Endothelial cell of umbilical vein (primary cell): Measurements from ENCODE around the gene BBX.

Experiments used
- EZH2 ChIP-seq: IDR thresholded peaks from 2 replicates; pipeline ENCODE4 v1.6.1; 2012; ENCODE audit warnings: borderline replicate concordance, low read depth, mild to moderate bottlenecking, moderate library complexity, low read length, inconsistent platforms; ENCODE audit not compliant: severe bottlenecking
- JUN ChIP-seq: IDR thresholded peaks from 2 replicates; pipeline ENCODE4 v1.6.1; 2011; ENCODE audit warnings: borderline replicate concordance, low read depth; ENCODE audit not compliant: insufficient read length, insufficient read depth
- MAX ChIP-seq: IDR thresholded peaks from 2 replicates; pipeline ENCODE4 v1.6.1; 2011; ENCODE audit not compliant: insufficient read depth, insufficient read length
- MYC ChIP-seq: IDR thresholded peaks from one replicate; pipeline ENCODE4 v1.6.1; 2011; ENCODE audit warnings: mild to moderate bottlenecking, low read depth, low read length
- POLR2A ChIP-seq: IDR thresholded peaks from 2 replicates; pipeline ENCODE4 v1.6.1; 2012; ENCODE audit warnings: low read depth, mild to moderate bottlenecking, control low read depth, low read length
- POLR2AphosphoS5 ChIP-seq: IDR thresholded peaks from 2 replicates; pipeline ENCODE4 v1.6.1; 2012; ENCODE audit warnings: low read depth, mild to moderate bottlenecking, control low read depth, low read length, moderate library complexity; ENCODE audit not compliant: insufficient read depth
- TF ChIP-seq, protein P1 (sequence below), 2 donors: IDR thresholded peaks; 1 replicate in 1 of 2; 2 replicates in 1 of 2; pipeline ENCODE4 v1.5.1; 2011; ENCODE audit warnings: low read length in 2 of 2, mild to moderate bottlenecking in 2 of 2, moderate library complexity in 2 of 2, control low read depth in 1 of 2, inconsistent platforms in 1 of 2, low read depth in 1 of 2; ENCODE audit not compliant: insufficient read depth in 1 of 2; ENCODE audit errors: extremely low read depth in 1 of 2

DNA sequence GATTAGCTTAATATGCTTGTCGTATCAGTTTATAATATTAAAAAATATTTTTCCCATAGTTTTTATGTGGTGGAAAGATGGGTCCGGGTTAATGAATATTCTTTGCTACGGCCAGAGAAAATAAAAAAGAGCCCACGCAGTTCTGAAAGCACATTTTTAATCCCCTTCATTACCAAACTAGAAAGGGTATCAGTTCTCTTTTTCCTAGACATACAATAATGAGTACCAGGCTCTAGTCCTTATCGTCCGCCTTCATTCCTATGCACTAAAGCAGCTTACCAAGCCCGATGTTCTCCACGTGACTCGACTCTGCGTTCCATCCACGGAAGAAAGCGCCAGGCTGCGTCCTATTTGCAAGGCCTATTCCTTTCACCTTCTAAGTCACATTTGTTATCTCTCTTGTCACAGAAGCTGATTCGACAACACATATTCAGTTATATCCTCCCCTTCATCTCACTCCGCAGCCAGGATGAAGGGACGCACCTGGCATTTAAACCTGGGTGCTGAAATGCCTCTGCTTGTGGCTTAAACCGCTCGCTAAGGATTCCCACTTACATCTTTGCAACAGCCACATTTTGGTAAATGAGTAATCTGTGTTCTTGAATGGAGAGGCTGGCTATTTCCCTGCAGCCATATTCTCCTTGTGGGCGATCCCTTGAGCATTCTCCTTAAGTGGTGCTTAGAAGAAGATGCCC lies 311.1 kb downstream of the BBX start:
- TF ChIP-seq, protein P1, sequence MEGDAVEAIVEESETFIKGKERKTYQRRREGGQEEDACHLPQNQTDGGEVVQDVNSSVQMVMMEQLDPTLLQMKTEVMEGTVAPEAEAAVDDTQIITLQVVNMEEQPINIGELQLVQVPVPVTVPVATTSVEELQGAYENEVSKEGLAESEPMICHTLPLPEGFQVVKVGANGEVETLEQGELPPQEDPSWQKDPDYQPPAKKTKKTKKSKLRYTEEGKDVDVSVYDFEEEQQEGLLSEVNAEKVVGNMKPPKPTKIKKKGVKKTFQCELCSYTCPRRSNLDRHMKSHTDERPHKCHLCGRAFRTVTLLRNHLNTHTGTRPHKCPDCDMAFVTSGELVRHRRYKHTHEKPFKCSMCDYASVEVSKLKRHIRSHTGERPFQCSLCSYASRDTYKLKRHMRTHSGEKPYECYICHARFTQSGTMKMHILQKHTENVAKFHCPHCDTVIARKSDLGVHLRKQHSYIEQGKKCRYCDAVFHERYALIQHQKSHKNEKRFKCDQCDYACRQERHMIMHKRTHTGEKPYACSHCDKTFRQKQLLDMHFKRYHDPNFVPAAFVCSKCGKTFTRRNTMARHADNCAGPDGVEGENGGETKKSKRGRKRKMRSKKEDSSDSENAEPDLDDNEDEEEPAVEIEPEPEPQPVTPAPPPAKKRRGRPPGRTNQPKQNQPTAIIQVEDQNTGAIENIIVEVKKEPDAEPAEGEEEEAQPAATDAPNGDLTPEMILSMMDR (IDR thresholded peaks at IDR 0.05; ENCODE audit: extremely low read depth in 1 of 2, insufficient read depth in 1 of 2, low read depth in 1 of 2, low read length in 2 of 2): no peak
- TF ChIP-seq MAX: no peak
- no peak for TF ChIP-seq EZH2
- no peak for TF ChIP-seq POLR2A
- TF ChIP-seq JUN: no peak
- no peak for TF ChIP-seq POLR2AphosphoS5
- TF ChIP-seq MYC: no peak
